Common myeloid progenitor, CD34-positive (primary cell): ENCODE results near the gene TAS2R60.
A peak's percentile ranks its signal among the peaks of the same experiment; 100 is the strongest.
"Not testable (repeated sequence)": the region's sequence is repeated elsewhere in the genome, so short reads cannot be mapped to it uniquely, and the experiment has no call there.

Experiments used
- CTCF ChIA-PET: fragments of 350-600 bp; sonication (Branson Sonifier 250); formaldehyde crosslinking; loops from one replicate; lab custom pipeline; 2021; ENCODE audit warnings: antibody characterized with exemption; lab: Charles Lee
- POLR2A ChIA-PET: fragments of 350-600 bp; sonication (Branson Sonifier 250); formaldehyde crosslinking; loops from one replicate; lab custom pipeline; 2021; ENCODE audit warnings: antibody characterized with exemption; lab: Charles Lee
- DNase-seq, 3 donors: peaks; one replicate each; pipeline versions ENCODE4 v3.0.0 to v3.0.0-alpha.2; 2013
- H3K27ac ChIP-seq, 2 experiments: 1 replicate in 1 of 2; 2 replicates in 1 of 2; pipeline ENCODE4 v1.7.0; 2013; ENCODE audit warnings: inconsistent platforms in 2 of 2, low read length in 2 of 2, mild to moderate bottlenecking in 2 of 2, low read depth in 1 of 2, moderate library complexity in 1 of 2; ENCODE audit not compliant: severe bottlenecking in 2 of 2, insufficient read depth in 1 of 2, poor library complexity in 1 of 2
- H3K27me3 ChIP-seq, 5 experiments: replicated peaks in 2 of 5; 1 replicate in 3 of 5; 2 replicates in 2 of 5; pipeline versions ENCODE4 v1.6.1 to v1.7.0; 2013; ENCODE audit warnings: low read length in 4 of 5, mild to moderate bottlenecking in 2 of 5, moderate library complexity in 2 of 5, inconsistent platforms in 1 of 5; ENCODE audit not compliant: insufficient read depth in 5 of 5, control insufficient read depth in 4 of 5
- H3K36me3 ChIP-seq, 4 experiments: 1 replicate in 2 of 4; 2 replicates in 2 of 4; pipeline versions ENCODE4 v1.6.1 to v1.7.0; 2013; ENCODE audit warnings: low read length in 3 of 4, control low read depth in 1 of 4, mild to moderate bottlenecking in 1 of 4; ENCODE audit not compliant: control insufficient read depth in 4 of 4, insufficient read depth in 4 of 4
- H3K4me1 ChIP-seq, 4 experiments: 1 replicate in 3 of 4; 2 replicates in 1 of 4; pipeline versions ENCODE4 v1.6.1 to v1.7.1; 2013; ENCODE audit warnings: low read length in 3 of 4, mild to moderate bottlenecking in 3 of 4, control low read depth in 1 of 4, inconsistent platforms in 1 of 4, moderate library complexity in 1 of 4; ENCODE audit not compliant: control insufficient read depth in 4 of 4, insufficient read depth in 4 of 4; ENCODE audit errors: control extremely low read depth in 1 of 4
- H3K4me3 ChIP-seq, 7 experiments: 1 replicate in 4 of 7; 2 replicates in 3 of 7; pipeline versions ENCODE4 v1.5.1 to v1.7.0; 2013; ENCODE audit warnings: mild to moderate bottlenecking in 7 of 7, low read length in 6 of 7, moderate library complexity in 6 of 7, inconsistent platforms in 2 of 7, low read depth in 2 of 7, control low read depth in 1 of 7; ENCODE audit not compliant: insufficient read depth in 4 of 7, control insufficient read depth in 1 of 7; ENCODE audit errors: extremely low read depth in 1 of 7
- H3K9me3 ChIP-seq, 5 experiments: 1 replicate in 4 of 5; 2 replicates in 1 of 5; pipeline versions ENCODE4 v1.6.1 to v1.7.1; 2013; ENCODE audit warnings: low read length in 4 of 5, mild to moderate bottlenecking in 2 of 5, inconsistent platforms in 1 of 5, low read depth in 1 of 5, moderate library complexity in 1 of 5; ENCODE audit not compliant: control insufficient read depth in 4 of 5, insufficient read depth in 2 of 5; ENCODE audit errors: control extremely low read depth in 1 of 5
- WGBS: methylation state at CpG from one replicate; pipeline ENCODE4 v1.1.5; 2013; ENCODE audit not compliant: insufficient coverage; 5-methylcytosine and 5-hydroxymethylcytosine counted together

Gene TAS2R60

DNA sequence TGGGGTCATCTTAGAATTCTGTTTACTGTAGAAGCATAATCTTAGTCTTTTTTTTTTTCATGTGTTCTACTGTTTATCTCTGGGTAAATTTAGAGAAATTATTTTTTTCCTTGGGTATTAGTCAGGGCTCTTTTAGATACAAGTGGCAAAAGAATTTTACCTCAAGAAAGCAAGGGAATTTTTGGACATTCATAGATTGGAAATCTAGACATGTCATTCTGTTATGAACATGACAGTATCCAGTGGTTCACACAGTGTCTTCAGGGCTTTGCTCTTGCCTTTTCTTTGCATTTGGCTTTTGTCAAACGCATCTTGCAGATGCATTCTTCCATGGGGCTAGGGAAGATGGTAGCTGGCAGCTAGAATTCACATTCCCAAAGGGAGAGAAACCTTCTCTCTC, 20.7 kb downstream of the TAS2R60 start:
- H3K36me3 ChIP-seq: no peaks in the 10 kb centered on the region
- no peak for DNase-seq
- WGBS: no CpG with 5 or more reads among the region's 1 CpG
- H3K27ac ChIP-seq: no peak overlapping the region
- no peaks in the 10 kb centered on the region for H3K4me1 ChIP-seq
- H3K4me3 ChIP-seq: no peak overlapping the region
- no peaks in the 10 kb centered on the region for H3K27me3 ChIP-seq
- POLR2A ChIA-PET: no interaction called here
- peaks cover 0 to 9% (median 6%) of the 10 kb centered on the region in 5 experiments for H3K9me3 ChIP-seq
- CTCF ChIA-PET: no interaction called here

DNA sequence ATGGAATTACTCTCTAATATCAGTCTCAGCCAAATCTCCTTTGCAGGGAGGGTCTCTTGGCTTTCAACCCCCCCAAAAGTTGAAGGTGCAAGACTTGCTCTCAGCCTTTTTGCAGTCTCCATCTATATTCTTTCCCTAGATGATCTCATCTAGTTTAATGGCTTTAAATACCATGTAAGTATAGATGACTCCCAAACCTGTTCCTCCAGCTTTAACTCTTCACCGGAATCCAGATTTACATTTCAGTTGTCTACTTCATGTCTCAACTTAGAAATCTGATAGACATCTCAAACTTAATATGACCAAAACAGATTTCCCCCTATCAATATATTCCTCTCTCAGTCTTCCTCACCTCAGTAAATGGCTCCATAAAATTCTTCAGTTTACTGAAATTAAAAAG, 24.5 kb downstream of the TAS2R60 start:
- DNase-seq: no peak
- no peaks in the 10 kb centered on the region for H3K4me1 ChIP-seq
- H3K27ac ChIP-seq: no peak overlapping the region
- CTCF ChIA-PET: no interaction called here
- H3K27me3 ChIP-seq: no peaks in the 10 kb centered on the region
- peaks cover 0 to 2% (median 0%) of the 10 kb centered on the region in 4 experiments for H3K36me3 ChIP-seq
- H3K9me3 ChIP-seq: peaks cover 0 to 7% (median 0%) of the 10 kb centered on the region in 5 experiments
- 92% methylated on average over 1 of the region's 1 CpG for WGBS
- H3K4me3 ChIP-seq: no peak overlapping the region
- POLR2A ChIA-PET: no interaction called here

- H3K4me3 ChIP-seq, H3K9me3 ChIP-seq, H3K36me3 ChIP-seq, H3K27me3 ChIP-seq, POLR2A ChIA-PET, H3K27ac ChIP-seq, H3K4me1 ChIP-seq, CTCF ChIA-PET, DNase-seq: not testable (repeated sequence)
- 96% methylated on average over 8 of the region's 11 CpGs for WGBS
These were observed 28.9 kb downstream of the TAS2R60 start for GRCh38 chr7:143472071-143472689.

- H3K9me3 ChIP-seq: peaks cover 0 to 5% (median 0%) of the 10 kb centered on the region in 5 experiments
- 93% methylated on average over 8 of the region's 10 CpGs for WGBS
- DNase-seq: no peak
- no peak within 1 kb of the TSS for H3K27ac ChIP-seq
- no peaks in the 10 kb centered on the region for H3K36me3 ChIP-seq
- ChIA-PET CTCF (no interaction called here), POLR2A (no interaction called here)
- H3K27me3 ChIP-seq: no peaks in the 10 kb centered on the region
- H3K4me3 ChIP-seq: no peak within 1 kb of the TSS
- H3K4me1 ChIP-seq: no peaks in the 10 kb centered on the region
These were observed 34.4 kb downstream of the TAS2R60 start, which contains the start of gene TAS2R41 for GRCh38 chr7:143477501-143478150. Gene TAS2R41 (plus strand): TSS chr7:143477873. CDS start chr7:143477873, 0 bp downstream.

GRCh38 chr7:143479055-143479766, 36.0 kb downstream of the TAS2R60 start:
- WGBS: 97% methylated on average over 8 of the region's 10 CpGs
- Histone ChIP-seq H3K27ac (no peak overlapping the region), H3K27me3 (no peaks in the 10 kb centered on the region), H3K4me1 (no peaks in the 10 kb centered on the region), H3K36me3 (no peaks in the 10 kb centered on the region), H3K9me3 (peaks cover 0 to 5% (median 0%) of the 10 kb centered on the region in 5 experiments), H3K4me3 (no peak overlapping the region)
- no peak for DNase-seq
- ChIA-PET POLR2A (no interaction called here), CTCF (interaction anchor here (1.4 kb wide), 1 partner anchor 11 kb away, joined by 4 read pairs; no protein-coding TSS in a partner anchor)

- Histone ChIP-seq H3K4me1 (no peaks in the 10 kb centered on the region), H3K27me3 (no peaks in the 10 kb centered on the region), H3K36me3 (no peaks in the 10 kb centered on the region), H3K4me3 (no peak overlapping the region), H3K9me3 (peaks cover 0 to 1% (median 0%) of the 10 kb centered on the region in 5 experiments), H3K27ac (no peak overlapping the region)
- peak in 1 of 3 donors; percentile 48 for DNase-seq
- CTCF ChIA-PET: interaction anchor here (1.4 kb wide), 1 partner anchor 10 kb away, joined by 4 read pairs; no protein-coding TSS in a partner anchor
- POLR2A ChIA-PET: no interaction called here
These were observed 37.2 kb downstream of the TAS2R60 start for GRCh38 chr7:143480501-143480900.

DNA sequence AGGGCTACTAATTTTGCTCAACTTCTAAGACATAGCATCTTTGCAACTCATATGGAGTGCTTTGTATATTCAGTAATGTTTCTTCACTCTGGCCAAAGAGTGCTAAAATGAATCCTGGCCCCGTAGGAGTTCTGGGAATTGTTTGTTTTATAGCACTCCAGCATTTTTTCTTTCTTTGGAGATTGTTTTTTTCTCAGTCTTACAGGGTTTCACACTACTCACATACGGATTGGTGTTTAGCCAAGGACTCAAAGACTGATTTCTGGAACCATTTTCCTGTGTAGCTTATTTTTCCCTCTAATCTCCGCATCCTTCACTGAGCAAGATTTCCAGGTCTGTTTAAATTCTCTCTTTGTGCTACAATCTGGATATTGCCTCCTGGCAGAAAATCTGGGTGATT, 40.9 kb downstream of the TAS2R60 start:
- peaks cover 0 to 10% (median 8%) of the 10 kb centered on the region in 4 experiments for H3K4me1 ChIP-seq
- no peaks in the 10 kb centered on the region for H3K36me3 ChIP-seq
- H3K27me3 ChIP-seq: no peaks in the 10 kb centered on the region
- H3K4me3 ChIP-seq: no peak overlapping the region
- no peak overlapping the region for H3K27ac ChIP-seq
- ChIA-PET POLR2A (no interaction called here), CTCF (interaction anchor here (1.7 to 4.8 kb wide), 2 partner anchors 10 to 20 kb away, joined by 6 to 17 read pairs; no protein-coding TSS in a partner anchor)
- no peak for DNase-seq
- H3K9me3 ChIP-seq: peaks cover 0 to 1% (median 0%) of the 10 kb centered on the region in 5 experiments
- WGBS: 83% methylated on average over 2 of the region's 3 CpGs
